ENCODE data around the gene LCE7A.
A peak's percentile ranks its signal among the peaks of the same experiment; 100 is the strongest.

The LCE7A gene, protein sequence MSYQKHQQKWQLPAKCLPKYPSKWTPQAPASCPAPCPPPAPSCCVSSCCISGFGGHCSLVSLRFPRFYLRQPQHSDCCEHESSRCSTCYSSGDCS

DNA sequence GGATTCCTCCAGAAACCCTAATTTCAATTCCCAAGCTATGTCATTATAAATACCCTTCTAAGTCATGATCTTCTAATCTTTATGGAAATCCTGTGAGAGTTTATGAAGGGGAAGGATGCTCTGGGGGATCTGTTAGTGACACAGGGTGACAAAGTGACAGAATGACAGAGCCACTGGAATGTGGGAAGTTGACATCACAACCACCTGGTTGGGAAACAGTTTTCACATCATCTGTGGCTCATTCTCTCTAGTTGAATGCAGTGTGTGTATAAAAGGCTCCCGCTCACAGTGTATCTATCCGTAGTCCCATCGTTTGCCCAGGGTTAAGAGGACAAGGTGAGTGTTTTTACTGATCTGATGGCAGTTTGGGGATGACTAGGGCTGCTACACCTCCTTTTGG lies at the start of gene LCE7A:
Gene LCE7A, plus strand, starts transcription at position 301 of the 400 bp plus-strand sequence. CDS start 702 bp downstream, outside the sequence.
- DNase-seq (ENCODE audit: low read depth in 4 of 4, low spot score in 1 of 4): no peak

DNA sequence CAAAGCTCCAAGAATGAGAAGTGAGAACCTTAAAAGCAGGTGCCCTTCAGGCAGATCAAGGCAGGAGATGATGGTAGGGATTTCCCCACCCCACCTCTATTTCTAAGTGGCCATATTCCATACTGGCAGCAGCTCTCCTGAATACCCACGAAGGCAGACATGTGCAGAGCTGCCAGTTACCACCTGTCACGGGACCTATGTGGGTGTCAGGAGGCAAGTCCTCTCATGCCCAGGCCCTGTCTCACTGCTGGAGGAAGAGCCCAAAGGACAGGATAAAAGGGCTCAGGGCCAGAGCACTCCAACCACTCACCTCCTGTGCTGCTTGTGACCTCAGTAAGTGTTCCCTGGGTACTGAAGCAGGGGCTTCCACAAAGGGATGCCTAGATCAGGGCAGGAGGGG lies 48.7 kb upstream of the LCE7A start:
- DNase-seq (ENCODE audit: low read depth in 4 of 4, low spot score in 1 of 4): no peak

GRCh38 chr1:152811671-152812070 lies 48.1 kb upstream of the LCE7A start, which contains the start of gene LCE1B:
LCE1B (plus strand) TSS chr1:152811971; CDS start chr1:152812447, 476 bp downstream.
- no peak for DNase-seq (ENCODE audit: low read depth in 4 of 4, low spot score in 1 of 4)

- no peak for DNase-seq (ENCODE audit: low read depth in 4 of 4, low spot score in 1 of 4)
Measured at GRCh38 chr1:152817309-152817708, 42.5 kb upstream of the LCE7A start.

GRCh38 chr1:152823294-152823693 lies 36.5 kb upstream of the LCE7A start:
- no peak for DNase-seq (ENCODE audit: low read depth in 4 of 4, low spot score in 1 of 4)

GRCh38 chr1:152824964-152825363 lies 34.8 kb upstream of the LCE7A start:
- DNase-seq (ENCODE audit: low read depth in 4 of 4, low spot score in 1 of 4): no peak

GRCh38 chr1:152827173-152827572 lies 32.6 kb upstream of the LCE7A start, which contains the start of gene LCE1A:
LCE1A (plus strand) TSS chr1:152827473; CDS start chr1:152827473, 0 bp downstream.
- no peak for DNase-seq (ENCODE audit: low read depth in 4 of 4, low spot score in 1 of 4)

- DNase-seq (ENCODE audit: low read depth in 4 of 4, low spot score in 1 of 4): no peak
Measured at GRCh38 chr1:152836870-152837269, 22.9 kb upstream of the LCE7A start.

- DNase-seq (ENCODE audit: low read depth in 4 of 4, low spot score in 1 of 4): no peak
Measured at GRCh38 chr1:152842556-152842955, 17.2 kb upstream of the LCE7A start, which contains the start of gene LCE6A. LCE6A (plus strand) TSS chr1:152842856; CDS start chr1:152843521, 665 bp downstream.

DNA sequence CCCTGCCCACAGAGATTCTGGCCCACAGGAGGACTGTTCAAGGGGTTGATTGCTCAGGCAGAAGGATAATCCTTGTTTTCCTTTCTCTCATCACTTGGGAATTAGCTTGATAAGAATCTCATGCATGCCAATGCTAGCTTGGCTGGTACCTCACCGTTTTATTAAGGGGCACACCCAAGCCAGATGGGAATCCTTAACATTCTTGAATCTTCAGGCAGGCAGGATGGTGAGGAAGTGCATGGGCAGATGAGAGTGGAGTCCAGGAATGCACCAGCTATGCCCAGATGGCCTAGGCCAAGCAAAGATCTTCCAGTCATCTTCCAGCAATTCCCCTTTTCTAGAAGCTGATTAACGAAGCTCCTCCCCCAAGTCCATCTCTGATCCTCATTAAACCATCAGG lies 4.1 kb upstream of the LCE7A start:
- DNase-seq (ENCODE audit: low read depth in 4 of 4, low spot score in 1 of 4): no peak

DNA sequence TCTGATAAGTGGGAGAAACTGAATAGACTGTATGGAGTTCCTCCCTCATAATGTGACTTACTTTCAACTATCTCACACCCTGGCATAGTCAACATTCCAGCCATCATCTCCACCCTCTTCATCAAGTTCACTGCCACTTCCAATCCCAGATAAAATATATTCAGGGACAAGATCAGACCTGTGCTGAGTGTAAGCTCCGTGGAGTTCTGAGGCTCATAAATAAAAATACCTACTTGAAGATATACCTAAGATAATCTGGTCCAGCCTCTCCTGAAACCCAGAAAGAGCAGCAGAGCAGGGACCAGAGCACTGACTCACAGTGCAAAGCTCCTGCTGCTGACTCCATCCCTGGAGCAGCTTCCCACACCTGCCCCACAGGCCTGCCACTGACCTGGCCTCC lies 1.7 kb upstream of the LCE7A start:
- no peak for DNase-seq (ENCODE audit: low read depth in 4 of 4, low spot score in 1 of 4)

DNA sequence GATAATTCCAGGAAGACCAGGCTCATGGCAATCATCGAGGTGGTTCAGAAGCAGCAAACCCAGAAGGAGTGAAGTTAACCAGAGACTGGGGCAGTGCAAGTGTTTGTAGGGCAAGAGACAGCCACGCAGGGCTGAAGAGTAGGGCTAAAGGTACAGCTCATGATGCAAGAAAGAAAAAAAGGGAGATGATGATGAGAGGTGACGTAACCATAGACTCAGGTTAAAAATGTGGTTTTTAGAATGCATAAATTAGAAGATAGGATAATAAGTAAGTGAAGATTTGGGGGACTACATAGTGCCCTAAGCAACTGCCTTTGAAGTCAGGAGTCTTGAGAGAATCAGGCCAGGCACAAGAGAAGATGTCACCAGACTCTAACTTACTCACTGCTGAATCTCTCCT lies 333 bp downstream of the LCE7A start:
- no peak for DNase-seq (ENCODE audit: low read depth in 4 of 4, low spot score in 1 of 4)

DNA sequence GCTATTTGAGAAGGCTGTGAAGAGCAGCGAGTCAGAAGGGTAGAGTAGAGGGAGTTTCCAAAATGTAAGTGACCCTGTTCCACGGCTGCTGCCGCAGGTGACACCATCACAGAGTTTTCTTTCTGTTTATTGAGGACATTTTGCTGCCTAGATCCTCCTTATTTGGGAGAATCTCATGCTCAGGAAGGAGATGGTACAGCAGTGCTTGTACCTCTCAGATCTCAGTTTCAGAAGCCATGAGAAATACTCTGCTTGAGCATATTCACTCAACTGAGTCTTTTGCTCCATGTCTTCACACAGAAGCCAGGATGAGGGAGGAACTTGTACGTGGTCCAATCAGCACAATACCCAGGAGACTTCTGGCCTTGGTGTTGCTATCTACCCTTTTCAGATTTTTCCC lies 1.6 kb downstream of the LCE7A start:
- no peak for DNase-seq (ENCODE audit: low read depth in 4 of 4, low spot score in 1 of 4)

- no peak for DNase-seq (ENCODE audit: low read depth in 4 of 4, low spot score in 1 of 4)
Measured at GRCh38 chr1:152864443-152864842, 4.6 kb downstream of the LCE7A start.

GRCh38 chr1:152866321-152866720 lies 6.5 kb downstream of the LCE7A start:
- DNase-seq (ENCODE audit: low read depth in 4 of 4, low spot score in 1 of 4): no peak

GRCh38 chr1:152869808-152870419 lies 10.1 kb downstream of the LCE7A start:
- DNase-seq (ENCODE audit: low read depth in 4 of 4, low spot score in 1 of 4): peak; percentile 19 to 47 (median 39)

GRCh38 chr1:152870831-152871730 lies 11.3 kb downstream of the LCE7A start:
- no peak for DNase-seq (ENCODE audit: low read depth in 4 of 4, low spot score in 1 of 4)

DNA sequence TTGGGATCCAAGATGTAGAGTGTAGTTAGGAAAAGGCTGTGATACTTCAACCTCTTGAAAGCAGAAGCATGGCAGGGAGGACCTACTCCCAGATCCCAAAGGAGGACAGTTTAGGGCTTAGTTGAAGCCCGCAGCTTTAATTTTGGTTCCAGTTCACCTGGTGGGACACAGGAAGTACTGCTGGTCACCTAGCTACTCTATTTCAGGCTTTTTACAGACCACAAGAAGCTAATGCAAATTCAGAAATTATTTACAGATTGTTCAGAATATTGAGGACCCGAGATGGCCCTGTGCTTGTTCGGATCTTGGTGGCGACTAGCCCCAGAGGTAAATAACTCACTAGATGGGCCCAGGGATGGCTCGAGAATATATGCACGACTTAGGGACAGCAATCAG lies 11.9 kb downstream of the LCE7A start:
- no peak for DNase-seq (ENCODE audit: low read depth in 4 of 4, low spot score in 1 of 4)

- no peak for DNase-seq (ENCODE audit: low read depth in 4 of 4, low spot score in 1 of 4)
Measured at GRCh38 chr1:152873495-152873894, 13.7 kb downstream of the LCE7A start.

DNA sequence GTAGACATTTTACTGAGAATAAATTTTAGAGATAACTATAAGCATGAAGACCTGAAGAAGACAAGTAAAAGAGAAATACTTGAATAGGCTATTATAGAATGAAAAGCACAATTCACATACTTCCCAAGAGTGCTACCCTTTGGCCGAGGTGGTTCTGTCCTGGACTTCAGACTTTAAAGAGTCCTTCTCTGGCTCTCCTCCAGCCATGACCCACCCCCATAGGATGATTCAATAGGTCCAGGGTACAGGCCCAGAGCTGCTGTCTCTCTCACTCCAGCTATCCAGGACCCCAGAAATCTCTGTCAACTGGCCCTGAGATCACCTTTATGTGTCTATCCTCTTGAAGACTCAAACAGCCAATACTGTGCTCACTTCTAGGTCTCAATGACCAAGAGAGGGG lies 17.0 kb downstream of the LCE7A start:
- no peak for DNase-seq (ENCODE audit: low read depth in 4 of 4, low spot score in 1 of 4)

DNA sequence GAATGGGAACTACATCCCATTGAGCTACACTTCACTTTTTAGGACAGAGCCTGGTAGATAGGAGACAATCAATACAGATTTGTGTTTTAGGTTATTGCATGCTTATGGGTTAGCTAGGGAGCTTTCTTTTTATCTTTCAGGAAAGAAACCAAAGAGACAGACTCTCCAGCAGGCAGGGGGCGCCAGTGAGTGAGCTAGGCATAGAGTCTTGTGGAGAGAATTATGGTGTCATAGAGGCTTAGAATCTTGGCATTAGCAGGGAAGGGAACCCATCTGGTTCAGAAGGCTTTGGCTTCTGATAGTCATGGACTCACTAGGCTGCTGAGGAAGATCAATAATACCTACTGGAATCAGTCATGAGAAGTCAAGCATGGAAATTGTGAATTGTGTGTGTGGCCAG lies 18.2 kb downstream of the LCE7A start, which contains the start of gene SMCP:
Gene SMCP, plus strand, starts transcription at position 281 of the 400 bp plus-strand sequence. CDS start 6,101 bp downstream, outside the sequence.
- peak in 2 of 4 experiments; percentile 6 to 7 for DNase-seq (ENCODE audit: low read depth in 4 of 4, low spot score in 1 of 4)

Measured in stimulated activated CD4-positive, alpha-beta T cell treated with anti-CD3 and anti-CD28 coated beads, Interleukin-1b, Interleukin-23, amount 100 ng/mL, for 24 hours (primary cell).